ENCODE results near the gene HERPUD2.

Gene HERPUD2

DNA sequence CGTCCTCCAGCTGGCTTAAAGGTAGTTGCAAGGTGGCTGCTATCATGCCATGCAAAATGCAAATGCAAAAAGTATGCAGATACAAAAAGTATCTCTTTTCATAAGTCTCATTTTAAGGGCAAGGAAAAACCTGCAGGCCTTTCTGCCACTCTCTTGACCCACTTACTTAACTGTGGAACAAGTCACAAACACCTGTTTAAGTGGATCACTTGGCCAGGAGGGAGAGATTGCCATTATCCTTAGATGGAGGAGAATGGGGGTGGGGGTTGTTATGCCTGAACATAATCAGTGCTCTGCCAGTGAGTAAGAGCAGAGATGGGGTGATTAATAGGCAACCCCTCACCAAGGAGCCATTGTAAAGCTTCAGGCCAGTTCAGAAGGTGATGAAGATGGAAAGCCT is 25.1 kb upstream of the HERPUD2 start:
- peaks cover 51% of the 10 kb centered on the region for H3K4me1 Mint-ChIP-seq
- no peak overlapping the region for H3K4me3 Mint-ChIP-seq
- DNase-seq (ENCODE audit: low spot score in 2 of 2) = no peak
- no peak overlapping the region for H3K27ac Mint-ChIP-seq
- H3K9me3 Mint-ChIP-seq = no peaks in the 10 kb centered on the region
- peaks cover 9% of the 10 kb centered on the region for H3K36me3 Mint-ChIP-seq
- ATAC-seq = no peak

DNA sequence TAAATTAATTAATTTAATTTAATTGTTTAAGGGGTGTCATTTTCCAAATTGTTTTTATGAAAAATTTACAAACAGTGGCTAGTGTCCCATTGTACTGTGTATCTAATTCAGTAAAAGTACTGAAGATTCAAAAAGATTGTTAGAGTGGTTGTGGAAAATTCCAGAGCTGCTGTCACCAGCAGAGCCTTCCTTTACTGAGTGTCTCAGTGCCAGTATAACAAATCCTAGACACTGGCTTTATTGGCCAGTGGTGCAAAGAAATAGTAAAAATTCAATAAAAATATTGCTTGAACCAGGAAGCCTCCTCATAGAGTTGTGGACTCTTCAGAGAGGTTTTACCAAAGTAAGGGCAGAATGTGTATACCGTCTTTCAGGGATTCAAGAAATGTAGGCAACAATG is 23.1 kb upstream of the HERPUD2 start:
- no peak for DNase-seq (ENCODE audit: low spot score in 2 of 2)
- Mint-ChIP-seq H3K36me3 (peaks cover 8% of the 10 kb centered on the region), H3K4me1 (peaks cover 41% of the 10 kb centered on the region), H3K9me3 (no peaks in the 10 kb centered on the region), H3K27ac (no peak overlapping the region), H3K4me3 (no peak overlapping the region)
- no peak for ATAC-seq

GRCh38 chr7:35717516-35717915 is 22.6 kb upstream of the HERPUD2 start:
- no peak for DNase-seq (ENCODE audit: low spot score in 2 of 2)
- no peaks in the 10 kb centered on the region for H3K9me3 Mint-ChIP-seq
- H3K36me3 Mint-ChIP-seq = peaks cover 3% of the 10 kb centered on the region
- H3K4me1 Mint-ChIP-seq = peaks cover 36% of the 10 kb centered on the region
- ATAC-seq = no peak
- no peak overlapping the region for H3K4me3 Mint-ChIP-seq
- H3K27ac Mint-ChIP-seq = no peak overlapping the region

DNA sequence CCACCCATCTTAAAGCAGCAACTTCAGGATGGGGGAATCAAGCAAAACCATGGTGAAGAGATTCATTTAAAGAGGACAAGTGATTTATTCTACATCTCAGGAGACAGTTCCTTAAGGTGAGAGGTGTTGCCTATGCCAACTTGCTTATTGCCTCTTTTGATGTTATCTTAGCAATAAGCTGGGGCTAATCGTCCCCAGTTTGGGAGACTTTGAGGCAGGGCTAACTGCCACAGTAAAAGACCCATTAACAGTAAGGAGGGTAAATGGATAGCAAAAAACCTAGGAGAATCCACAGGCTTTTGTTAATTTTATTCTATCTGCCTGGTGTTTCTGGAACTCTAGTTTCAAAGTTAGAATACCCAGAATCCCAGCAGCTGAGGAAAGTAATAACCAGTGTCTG is 22.1 kb upstream of the HERPUD2 start:
- Mint-ChIP-seq H3K9me3 (no peaks in the 10 kb centered on the region), H3K4me1 (peaks cover 31% of the 10 kb centered on the region), H3K36me3 (no peaks in the 10 kb centered on the region), H3K27ac (no peak overlapping the region), H3K4me3 (no peak overlapping the region)
- DNase-seq (ENCODE audit: low spot score in 2 of 2) (no peak), ATAC-seq (no peak)

- H3K4me1 Mint-ChIP-seq = peaks cover 23% of the 10 kb centered on the region
- H3K27ac Mint-ChIP-seq = no peak overlapping the region
- H3K36me3 Mint-ChIP-seq = no peaks in the 10 kb centered on the region
- no peak for DNase-seq (ENCODE audit: low spot score in 2 of 2)
- ATAC-seq = no peak
- no peaks in the 10 kb centered on the region for H3K9me3 Mint-ChIP-seq
- H3K4me3 Mint-ChIP-seq = no peak overlapping the region
These were observed 21.3 kb upstream of the HERPUD2 start for GRCh38 chr7:35716038-35716803.

- Mint-ChIP-seq H3K4me1 (peaks cover 29% of the 10 kb centered on the region), H3K27ac (peak overlapping the region; percentile 13), H3K9me3 (no peaks in the 10 kb centered on the region), H3K4me3 (no peak overlapping the region), H3K36me3 (no peaks in the 10 kb centered on the region)
- peak; percentile 55 for ATAC-seq
- no peak for DNase-seq (ENCODE audit: low spot score in 2 of 2)
These were observed 19.9 kb upstream of the HERPUD2 start for GRCh38 chr7:35714862-35715261.

GRCh38 chr7:35714407-35714806 is 19.5 kb upstream of the HERPUD2 start:
- peaks cover 33% of the 10 kb centered on the region for H3K4me1 Mint-ChIP-seq
- no peaks in the 10 kb centered on the region for H3K9me3 Mint-ChIP-seq
- peak overlapping the region; percentile 13 for H3K27ac Mint-ChIP-seq
- DNase-seq (ENCODE audit: low spot score in 2 of 2) (no peak), ATAC-seq (no peak)
- no peak overlapping the region for H3K4me3 Mint-ChIP-seq
- H3K36me3 Mint-ChIP-seq = peaks cover 4% of the 10 kb centered on the region

DNA sequence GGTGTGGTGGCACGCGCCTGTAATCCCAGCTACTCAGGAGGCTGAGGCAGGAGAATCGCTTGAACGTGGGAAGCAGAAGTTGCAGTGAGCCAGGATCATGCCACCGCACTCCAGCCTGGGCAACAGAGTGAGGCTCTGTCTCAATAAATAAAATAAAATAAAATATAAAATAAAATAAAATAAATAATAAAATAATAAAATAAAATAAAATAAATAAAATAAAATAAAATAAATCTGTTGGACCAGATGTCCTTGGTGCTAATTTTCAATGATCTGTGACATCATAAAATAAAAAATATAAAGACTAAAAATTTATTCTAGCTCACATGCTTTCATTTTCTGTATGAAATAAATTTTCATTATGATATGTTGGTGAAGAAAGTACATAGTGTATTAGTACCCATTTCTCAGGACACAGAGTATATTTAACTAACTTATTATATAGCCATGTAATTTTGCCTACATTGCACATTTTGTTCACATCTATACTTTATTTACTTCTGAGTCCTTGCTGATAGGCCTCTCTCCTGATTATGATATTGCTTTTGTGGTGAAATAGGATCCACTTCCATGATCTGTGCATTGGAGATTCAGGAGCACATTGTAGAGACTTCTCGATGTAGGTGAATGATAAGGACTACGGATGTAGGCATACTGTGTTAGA is 17.8 kb upstream of the HERPUD2 start:
- no peak for ATAC-seq

GRCh38 chr7:35707422-35707821 is 12.5 kb upstream of the HERPUD2 start:
- Mint-ChIP-seq H3K9me3 (no peaks in the 10 kb centered on the region), H3K36me3 (peaks cover 6% of the 10 kb centered on the region), H3K4me1 (peaks cover 19% of the 10 kb centered on the region), H3K4me3 (no peak overlapping the region), H3K27ac (peak overlapping the region; percentile 32)
- ATAC-seq (no peak), DNase-seq (ENCODE audit: low spot score in 2 of 2) (no peak)

More for the DNA sequence above, 17.8 kb upstream of the HERPUD2 start:
- no peak for DNase-seq (ENCODE audit: low spot score in 2 of 2)
- Mint-ChIP-seq H3K4me3 (no peak overlapping the region), H3K9me3 (no peaks in the 10 kb centered on the region), H3K27ac (no peak overlapping the region), H3K4me1 (peaks cover 35% of the 10 kb centered on the region), H3K36me3 (peaks cover 6% of the 10 kb centered on the region)

DNA sequence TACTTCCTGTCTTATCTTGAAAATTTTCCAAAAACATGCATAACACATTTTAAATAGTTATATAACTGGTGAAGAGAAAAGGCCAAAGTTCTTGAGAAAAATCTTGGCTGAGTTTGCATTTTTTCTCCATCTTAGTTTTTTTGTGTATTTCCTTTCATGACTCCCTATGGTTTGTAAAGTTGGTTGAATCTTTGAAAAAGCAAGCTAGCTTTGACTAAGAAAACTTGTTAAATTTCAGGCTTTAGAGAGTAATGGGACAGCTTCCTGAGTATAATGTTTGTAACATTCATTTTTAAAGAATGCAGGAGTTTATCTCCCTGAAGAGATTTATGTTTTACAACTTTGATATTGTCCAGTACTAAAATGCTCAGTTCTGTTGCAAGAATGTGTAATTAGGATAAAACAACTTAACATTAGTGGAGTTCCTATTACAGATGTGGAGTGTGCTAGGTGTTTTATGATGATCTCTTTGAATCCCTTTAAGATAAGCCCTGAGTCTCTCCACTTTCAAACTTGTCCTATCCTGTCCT is 11.1 kb upstream of the HERPUD2 start:
- Mint-ChIP-seq H3K4me3 (no peak overlapping the region), H3K4me1 (peaks cover 28% of the 10 kb centered on the region), H3K27ac (no peak overlapping the region), H3K9me3 (no peaks in the 10 kb centered on the region), H3K36me3 (peaks cover 6% of the 10 kb centered on the region)
- no peak for DNase-seq (ENCODE audit: low spot score in 2 of 2)
- ATAC-seq = no peak

DNA sequence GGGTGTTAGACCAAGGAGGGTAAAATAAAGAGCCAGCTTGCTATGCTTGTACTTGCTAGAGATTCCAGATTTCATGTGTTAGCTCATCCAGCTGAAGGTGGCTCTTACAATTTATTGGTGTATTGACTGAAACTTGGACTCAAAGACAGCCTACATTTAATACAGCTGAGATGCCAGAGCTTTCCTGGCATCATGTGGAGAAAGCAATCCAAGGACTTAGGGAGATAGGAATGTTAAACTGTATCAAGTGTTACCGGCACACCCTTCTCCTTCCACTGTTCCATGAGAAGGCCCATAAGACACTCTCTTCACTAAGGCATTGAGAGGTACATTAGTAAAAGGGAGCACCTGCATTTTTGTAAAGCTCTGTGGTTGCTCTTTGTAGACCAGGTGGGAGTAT is 9.3 kb upstream of the HERPUD2 start:
- Mint-ChIP-seq H3K36me3 (peaks cover 1% of the 10 kb centered on the region), H3K9me3 (no peaks in the 10 kb centered on the region), H3K27ac (no peak overlapping the region), H3K4me3 (no peak overlapping the region), H3K4me1 (peaks cover 33% of the 10 kb centered on the region)
- no peak for ATAC-seq
- DNase-seq (ENCODE audit: low spot score in 2 of 2) = no peak

- H3K27ac Mint-ChIP-seq = no peak overlapping the region
These were observed 7.6 kb upstream of the HERPUD2 start for GRCh38 chr7:35702541-35702940.

GRCh38 chr7:35701287-35701900 is 6.5 kb upstream of the HERPUD2 start:
- Mint-ChIP-seq H3K27ac (no peak overlapping the region), H3K4me1 (peaks cover 44% of the 10 kb centered on the region), H3K9me3 (no peaks in the 10 kb centered on the region), H3K4me3 (no peak overlapping the region), H3K36me3 (no peaks in the 10 kb centered on the region)
- DNase-seq (ENCODE audit: low spot score in 2 of 2) (no peak), ATAC-seq (peak; percentile 83)

More at GRCh38 chr7:35702541-35702940, 7.6 kb upstream of the HERPUD2 start:
- Mint-ChIP-seq H3K4me1 (peaks cover 33% of the 10 kb centered on the region), H3K9me3 (no peaks in the 10 kb centered on the region), H3K4me3 (no peak overlapping the region), H3K36me3 (no peaks in the 10 kb centered on the region)
- DNase-seq (ENCODE audit: low spot score in 2 of 2) (no peak), ATAC-seq (no peak)

GRCh38 chr7:35700865-35701264 is 5.9 kb upstream of the HERPUD2 start:
- ATAC-seq (no peak), DNase-seq (ENCODE audit: low spot score in 2 of 2) (no peak)
- Mint-ChIP-seq H3K4me3 (no peak overlapping the region), H3K4me1 (peaks cover 50% of the 10 kb centered on the region), H3K27ac (peak overlapping the region; percentile 23), H3K9me3 (no peaks in the 10 kb centered on the region), H3K36me3 (no peaks in the 10 kb centered on the region)

DNA sequence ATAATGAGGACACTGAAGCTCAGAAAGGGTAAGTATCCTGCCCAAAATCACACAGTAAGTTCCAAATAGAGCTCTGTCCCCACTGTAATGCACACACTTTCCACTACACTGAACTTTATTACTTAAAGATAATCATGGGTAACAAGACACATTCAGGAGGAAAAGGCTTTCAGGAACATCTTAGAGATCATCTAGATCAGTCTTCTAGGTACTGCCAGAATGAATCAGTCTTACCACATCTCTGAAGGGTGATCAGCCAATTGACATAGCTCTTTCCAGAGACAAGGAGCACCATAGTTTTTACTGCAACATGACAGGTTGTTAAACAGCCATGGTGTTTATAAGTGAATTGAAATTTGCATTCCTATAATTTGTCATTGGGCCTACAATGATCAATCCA is 5.4 kb upstream of the HERPUD2 start:
- ATAC-seq (peak; percentile 54), DNase-seq (ENCODE audit: low spot score in 2 of 2) (no peak)
- Mint-ChIP-seq H3K9me3 (no peaks in the 10 kb centered on the region), H3K27ac (peak overlapping the region; percentile 23), H3K4me3 (no peak overlapping the region), H3K36me3 (peaks cover 3% of the 10 kb centered on the region), H3K4me1 (peaks cover 50% of the 10 kb centered on the region)

Data from stimulated activated effector memory CD8-positive, alpha-beta T cell treated with anti-CD3 and anti-CD28 coated beads, Interleukin-12 subunit alpha, Interleukin-12 subunit beta, amount 100 ng/mL, for 72 hours (primary cell).